GM19238 (cell line): Measurements from ENCODE around the gene AFM.
A peak's percentile ranks its signal among the peaks of the same experiment; 100 is the strongest.

Source experiments
- DNase-seq: peaks from one replicate; pipeline ENCODE4 v3.0.0; 2011; ENCODE audit warnings: low spot score; ENCODE audit not compliant: insufficient read length

The AFM gene, protein sequence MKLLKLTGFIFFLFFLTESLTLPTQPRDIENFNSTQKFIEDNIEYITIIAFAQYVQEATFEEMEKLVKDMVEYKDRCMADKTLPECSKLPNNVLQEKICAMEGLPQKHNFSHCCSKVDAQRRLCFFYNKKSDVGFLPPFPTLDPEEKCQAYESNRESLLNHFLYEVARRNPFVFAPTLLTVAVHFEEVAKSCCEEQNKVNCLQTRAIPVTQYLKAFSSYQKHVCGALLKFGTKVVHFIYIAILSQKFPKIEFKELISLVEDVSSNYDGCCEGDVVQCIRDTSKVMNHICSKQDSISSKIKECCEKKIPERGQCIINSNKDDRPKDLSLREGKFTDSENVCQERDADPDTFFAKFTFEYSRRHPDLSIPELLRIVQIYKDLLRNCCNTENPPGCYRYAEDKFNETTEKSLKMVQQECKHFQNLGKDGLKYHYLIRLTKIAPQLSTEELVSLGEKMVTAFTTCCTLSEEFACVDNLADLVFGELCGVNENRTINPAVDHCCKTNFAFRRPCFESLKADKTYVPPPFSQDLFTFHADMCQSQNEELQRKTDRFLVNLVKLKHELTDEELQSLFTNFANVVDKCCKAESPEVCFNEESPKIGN

DNA sequence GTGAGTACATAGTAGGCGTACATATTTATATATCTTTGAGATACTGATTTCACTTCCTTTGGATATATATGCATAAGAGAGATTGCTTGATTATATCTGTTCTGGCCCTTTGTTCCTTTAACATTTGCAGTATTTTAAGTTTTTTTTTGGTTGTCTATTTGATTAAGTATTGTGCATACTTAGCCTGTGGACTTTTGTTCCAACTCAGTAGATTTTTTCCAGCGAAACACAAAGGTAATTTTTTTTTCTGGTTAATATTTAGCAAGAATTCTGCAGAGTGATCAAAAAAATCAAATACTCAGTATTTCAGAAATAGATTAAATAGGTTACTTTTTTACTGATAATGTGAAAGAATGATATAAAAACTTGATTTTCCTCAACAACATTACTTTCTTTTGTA, at the start of gene AFM:
Gene AFM (plus strand): TSS at position 388 of the 400 bp plus-strand sequence. CDS start 31 bp downstream, outside the sequence.
- DNase-seq: no peak

DNA sequence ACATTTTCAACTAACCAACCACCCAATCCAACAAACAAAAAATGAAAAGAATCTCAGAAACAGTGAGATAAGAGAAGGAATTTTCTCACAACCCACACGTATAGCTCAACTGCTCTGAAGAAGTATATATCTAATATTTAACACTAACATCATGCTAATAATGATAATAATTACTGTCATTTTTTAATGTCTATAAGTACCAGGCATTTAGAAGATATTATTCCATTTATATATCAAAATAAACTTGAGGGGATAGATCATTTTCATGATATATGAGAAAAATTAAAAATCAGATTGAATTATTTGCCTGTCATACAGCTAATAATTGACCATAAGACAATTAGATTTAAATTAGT, 49.8 kb upstream of the AFM start:
- no peak for DNase-seq

DNA sequence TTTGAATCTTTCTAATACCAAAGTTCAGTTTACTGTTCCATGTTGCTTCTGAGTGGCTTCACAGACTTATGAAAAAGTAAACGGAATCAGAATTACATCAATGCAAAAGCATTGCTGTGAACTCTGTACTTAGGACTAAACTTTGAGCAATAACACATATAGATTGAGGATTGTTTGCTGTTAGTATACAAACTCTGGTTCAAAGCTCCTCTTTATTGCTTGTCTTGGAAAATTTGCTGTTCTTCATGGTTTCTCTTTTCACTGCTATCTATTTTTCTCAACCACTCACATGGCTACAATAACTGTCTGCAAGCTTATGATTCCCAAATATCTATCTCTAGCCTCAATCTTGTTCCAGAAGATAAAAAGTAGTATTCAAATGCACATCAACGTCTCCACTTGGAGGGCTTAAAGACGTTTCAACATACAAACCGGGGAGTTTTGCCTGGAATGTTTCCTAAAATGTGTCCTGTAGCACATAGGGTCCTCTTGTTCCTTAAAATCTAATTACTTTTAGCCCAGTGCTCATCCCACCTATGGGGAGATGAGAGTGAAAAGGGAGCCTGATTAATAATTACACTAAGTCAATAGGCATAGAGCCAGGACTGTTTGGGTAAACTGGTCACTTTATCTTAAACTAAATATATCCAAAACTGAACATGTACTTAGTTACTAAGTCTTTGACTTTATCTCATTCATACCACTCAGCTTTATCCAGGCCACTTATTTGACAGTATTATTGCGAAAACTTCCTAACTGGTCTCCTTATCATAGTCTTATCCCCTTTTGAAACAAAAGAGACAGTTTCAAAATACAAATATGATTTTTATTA, 49.2 kb upstream of the AFM start:
- no peak for DNase-seq

DNA sequence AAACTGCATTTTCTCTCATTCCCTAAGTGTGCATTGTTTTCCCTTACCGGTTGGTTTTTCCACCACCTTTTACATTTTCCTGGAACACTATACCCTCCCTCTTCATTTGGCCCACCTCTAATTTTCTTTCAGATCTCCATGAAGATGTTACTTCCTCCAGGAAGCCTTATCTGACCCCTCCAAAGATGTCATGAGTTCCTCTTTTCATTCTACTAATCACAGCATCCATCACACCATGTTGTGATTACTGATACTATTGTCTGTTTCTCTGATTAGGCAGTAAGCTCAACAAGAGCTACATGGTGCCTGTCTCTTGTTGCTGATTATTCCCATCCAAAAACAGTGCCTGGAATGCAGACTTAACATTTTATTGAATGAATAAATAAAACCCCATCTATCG, 48.4 kb upstream of the AFM start:
- no peak for DNase-seq

DNA sequence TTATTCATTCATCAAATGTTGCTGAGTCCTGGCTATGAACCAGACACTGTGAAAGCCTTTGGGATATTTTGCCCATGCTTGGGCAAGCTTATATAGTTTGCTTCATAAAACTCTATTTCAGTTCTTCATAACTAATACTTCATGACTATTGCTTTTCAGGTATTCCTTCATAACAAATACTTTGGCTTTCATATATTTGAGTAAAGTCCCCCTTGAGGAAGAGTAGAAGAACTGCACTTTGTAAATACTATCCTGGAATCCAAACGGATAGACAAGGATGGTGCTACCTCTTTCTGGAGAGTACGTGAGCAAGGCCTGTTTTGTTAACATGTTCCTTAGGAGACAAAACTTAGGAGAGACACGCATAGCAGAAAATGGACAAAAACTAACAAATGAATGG, 47.2 kb upstream of the AFM start:
- DNase-seq: no peak

DNA sequence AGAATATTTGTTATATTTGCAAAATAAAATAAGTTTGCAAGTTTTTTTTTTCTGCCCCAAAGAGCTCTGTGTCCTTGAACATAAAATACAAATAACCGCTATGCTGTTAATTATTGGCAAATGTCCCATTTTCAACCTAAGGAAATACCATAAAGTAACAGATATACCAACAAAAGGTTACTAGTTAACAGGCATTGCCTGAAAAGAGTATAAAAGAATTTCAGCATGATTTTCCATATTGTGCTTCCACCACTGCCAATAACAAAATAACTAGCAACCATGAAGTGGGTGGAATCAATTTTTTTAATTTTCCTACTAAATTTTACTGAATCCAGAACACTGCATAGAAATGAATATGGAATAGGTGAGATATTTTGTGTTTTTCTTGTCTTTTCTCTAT, 45.6 kb upstream of the AFM start, which contains the start of gene AFP:
Gene AFP (plus strand): TSS at position 238 of the 400 bp plus-strand sequence. CDS start 42 bp downstream, at position 280.
- DNase-seq: no peak

DNA sequence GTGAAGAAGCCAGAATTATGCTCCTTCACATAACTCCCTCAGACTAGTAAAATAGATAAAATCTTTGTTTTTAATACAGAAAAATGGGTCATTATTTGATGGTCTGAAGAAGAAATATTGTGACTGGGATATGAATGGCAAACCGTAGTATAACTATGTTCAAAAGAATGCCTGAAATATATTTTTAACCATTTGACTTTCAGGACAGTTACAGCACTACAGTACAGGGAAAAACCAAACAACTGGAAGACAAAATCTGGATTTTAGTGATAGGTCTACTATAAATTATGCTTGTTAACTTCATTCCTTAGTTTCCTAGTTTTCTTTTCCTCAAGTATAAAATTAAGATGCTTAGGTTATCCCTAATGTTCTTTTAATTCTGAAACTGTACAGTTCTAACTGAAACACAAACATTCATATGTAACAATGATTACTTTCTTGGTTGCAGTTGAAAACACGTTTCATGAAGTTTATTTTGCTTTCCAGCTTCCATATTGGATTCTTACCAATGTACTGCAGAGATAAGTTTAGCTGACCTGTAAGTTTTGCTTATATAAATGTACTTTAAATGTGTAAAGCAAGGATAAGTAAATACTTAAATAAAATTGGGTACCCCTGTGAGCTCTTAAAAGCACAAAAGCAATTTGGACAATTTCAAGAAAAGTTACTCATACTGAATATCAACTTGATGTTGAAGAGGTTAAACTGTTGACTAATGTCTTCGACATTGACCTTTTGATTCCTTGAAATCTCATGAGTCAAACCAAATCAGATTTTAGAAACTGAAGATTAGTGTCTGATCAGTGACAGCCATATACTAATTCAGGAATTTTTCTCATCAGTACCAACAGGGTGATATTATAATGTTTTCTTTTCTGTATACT, 44.6 kb upstream of the AFM start:
- no peak for DNase-seq

DNA sequence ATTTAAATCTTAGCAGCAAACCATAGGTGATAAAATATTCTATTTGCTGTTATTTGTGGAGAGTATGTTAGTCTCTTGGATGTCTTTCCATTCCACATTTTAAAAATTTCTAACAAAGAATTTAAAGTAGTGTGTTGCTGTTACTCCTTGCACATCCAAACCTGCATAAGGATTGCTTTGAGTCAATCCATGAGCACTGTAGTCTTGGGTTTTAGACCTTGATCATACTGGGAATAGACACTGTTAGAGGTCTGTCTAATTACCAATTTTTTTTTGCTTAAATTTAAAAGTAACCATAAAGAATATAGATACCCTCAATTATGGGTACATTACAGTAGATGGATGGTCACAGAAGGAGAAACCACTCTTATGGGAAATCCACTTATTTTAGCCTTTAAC, 44.0 kb upstream of the AFM start:
- DNase-seq: no peak

DNA sequence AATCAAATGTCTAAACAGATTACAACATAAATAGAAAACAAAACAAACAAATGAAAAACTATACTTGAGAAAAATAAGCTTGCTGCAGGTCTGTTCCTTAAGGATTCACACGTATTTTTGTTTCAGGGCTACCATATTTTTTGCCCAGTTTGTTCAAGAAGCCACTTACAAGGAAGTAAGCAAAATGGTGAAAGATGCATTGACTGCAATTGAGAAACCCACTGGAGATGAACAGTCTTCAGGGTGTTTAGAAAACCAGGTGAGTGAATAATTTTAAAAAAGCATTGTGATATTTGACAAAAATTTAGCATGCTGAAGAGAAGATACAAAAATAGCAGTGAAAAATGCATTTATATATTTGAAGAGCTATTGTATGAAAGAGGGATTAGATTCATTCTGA, 43.5 kb upstream of the AFM start:
- no peak for DNase-seq

DNA sequence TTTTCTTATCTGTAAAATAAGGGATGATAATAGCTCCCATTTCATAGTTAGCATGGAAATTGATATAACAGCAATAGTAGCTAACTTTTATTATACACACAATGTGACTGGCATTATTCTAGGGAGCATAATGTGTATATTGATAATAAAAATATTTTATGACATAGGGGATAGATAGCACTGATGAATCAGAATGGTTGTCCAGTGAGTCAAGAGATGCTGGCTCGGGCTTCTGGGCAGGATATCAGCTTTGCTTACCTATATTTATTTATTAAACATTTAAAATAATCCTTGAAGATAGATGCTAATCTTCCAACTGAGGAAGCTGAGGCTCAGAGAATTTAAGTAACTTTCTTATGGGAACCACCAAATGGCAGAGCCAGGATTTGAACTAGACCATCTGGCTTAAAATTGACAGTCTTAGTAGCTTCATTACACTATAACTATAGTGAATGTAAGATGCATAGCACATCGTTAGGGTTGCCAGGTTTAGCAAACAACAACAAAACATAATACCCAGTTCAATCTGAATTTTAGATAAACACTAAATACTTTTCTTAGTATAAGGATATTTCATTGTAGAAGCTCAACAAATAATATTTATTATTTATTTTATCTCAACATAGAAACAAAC, 42.8 kb upstream of the AFM start:
- no peak for DNase-seq

DNA sequence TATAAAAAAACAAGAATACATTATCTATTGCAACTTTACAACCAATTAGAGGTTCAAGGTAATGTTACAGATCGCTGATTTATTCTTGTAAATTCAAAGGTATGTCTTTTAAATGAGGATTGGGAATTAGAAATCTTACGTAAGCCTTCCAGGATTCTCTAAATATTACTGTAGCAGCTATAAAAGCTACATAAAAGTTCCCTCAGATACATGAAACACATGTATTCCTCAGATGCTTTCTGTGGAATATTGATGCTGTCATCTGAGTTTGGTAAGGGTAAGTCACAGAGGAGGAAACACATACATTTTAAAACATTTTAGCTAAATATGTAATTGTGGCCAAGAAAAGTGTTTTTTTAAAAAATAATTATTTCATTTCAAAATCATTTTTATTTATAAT, 42.1 kb upstream of the AFM start:
- DNase-seq: no peak

DNA sequence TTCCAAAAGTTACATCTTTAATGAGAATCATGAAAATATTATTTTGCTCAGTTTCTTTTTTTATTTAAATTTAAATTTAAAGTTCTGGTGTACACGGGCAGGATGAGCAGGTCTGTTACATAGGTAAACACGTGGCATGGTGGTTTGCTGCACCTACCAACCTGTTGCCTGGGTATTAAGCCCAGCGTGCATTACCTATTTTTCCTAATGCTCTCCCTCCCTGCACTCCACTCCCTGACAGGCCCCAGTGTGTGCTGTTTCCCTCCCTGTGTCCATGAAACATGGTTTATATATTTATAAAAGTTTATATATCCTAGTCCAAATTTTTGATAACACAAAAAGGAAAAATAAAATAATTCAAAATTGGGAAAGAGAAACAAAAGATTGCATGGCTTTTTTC, 41.6 kb upstream of the AFM start:
- no peak for DNase-seq

DNA sequence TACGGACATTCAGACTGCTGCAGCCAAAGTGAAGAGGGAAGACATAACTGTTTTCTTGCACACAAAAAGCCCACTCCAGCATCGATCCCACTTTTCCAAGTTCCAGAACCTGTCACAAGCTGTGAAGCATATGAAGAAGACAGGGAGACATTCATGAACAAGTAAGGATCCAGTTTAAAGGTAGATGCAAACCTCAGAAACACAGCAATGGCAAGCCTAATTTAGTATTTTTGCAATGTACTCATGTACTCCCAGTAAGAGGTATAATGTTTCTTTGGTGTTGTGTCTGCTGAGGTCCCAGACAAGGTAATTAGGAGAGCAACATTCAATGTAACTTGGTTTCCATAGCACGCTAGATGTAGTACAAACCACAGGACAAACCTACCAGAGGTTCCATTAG, 40.9 kb upstream of the AFM start:
- DNase-seq: no peak

DNA sequence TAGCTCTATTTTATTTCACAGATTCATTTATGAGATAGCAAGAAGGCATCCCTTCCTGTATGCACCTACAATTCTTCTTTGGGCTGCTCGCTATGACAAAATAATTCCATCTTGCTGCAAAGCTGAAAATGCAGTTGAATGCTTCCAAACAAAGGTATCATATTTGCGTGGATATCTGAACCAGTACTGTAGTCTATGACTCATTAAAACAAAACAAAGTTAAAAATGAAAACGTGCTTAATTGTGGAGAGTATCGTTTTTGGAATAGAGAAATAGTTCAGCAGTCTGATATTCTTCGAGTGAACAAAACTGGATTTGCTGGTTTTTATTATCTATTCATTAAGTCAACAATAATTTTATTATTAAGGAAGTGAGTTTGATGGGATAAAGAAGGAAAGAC, 39.3 kb upstream of the AFM start:
- DNase-seq: no peak

DNA sequence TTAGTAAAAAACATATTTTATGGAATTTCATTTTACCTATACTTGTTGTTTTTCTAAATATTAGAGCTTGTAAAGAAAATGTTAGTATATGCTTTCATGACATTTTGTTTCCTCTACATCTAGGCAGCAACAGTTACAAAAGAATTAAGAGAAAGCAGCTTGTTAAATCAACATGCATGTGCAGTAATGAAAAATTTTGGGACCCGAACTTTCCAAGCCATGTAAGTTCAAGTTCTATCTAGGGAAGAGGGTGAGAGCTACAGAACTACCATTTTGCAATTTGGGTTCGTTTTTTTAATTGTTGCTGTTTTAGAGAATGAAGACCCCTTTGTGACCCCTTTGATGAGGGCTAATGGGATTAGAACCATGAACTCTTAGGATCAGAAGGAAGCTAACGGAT, 38.3 kb upstream of the AFM start:
- DNase-seq: no peak

DNA sequence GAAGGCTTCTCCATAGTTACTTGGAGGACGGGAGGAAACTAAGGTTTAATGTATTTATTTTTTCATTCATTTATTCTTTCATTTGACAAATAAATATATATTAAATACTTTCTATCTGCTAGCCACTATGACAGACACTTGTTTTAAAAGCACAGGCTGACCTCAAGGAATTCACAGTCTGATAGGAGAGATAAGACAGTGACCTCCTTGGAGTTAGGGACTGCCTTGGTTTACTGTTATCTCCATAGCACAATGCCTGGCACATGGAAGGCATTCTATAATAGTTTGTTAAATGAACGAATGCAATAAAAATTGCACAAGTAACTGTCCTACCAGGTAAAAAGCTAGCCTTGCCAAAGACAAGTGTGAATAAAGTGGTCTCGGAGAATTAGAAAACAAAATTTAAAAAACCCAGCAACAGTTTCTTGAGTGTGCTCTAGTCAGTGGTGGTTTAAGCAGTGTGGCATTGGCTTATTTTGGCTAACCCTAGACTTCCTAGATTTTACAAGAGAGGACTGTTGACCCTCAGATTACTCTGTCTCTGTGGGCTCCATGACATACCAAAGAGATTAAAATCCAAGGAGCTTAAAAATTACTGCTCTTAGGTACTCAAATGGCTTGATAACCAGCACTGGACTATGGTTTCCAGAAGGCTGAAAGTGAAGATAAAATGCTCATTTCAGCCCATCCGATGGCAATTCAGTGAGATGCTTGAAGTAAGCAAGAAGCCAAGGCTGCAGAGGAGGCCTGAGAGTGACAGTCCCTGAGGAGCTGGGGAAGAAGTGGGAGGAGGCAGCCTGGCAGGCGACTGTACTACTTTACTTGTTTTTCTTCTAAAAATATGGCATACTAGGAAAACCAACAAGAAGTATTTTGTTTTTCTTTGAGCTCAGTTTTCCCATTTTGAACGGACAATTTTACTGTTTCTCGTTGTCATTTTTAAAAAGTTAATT, 35.9 kb upstream of the AFM start:
- no peak for DNase-seq

DNA sequence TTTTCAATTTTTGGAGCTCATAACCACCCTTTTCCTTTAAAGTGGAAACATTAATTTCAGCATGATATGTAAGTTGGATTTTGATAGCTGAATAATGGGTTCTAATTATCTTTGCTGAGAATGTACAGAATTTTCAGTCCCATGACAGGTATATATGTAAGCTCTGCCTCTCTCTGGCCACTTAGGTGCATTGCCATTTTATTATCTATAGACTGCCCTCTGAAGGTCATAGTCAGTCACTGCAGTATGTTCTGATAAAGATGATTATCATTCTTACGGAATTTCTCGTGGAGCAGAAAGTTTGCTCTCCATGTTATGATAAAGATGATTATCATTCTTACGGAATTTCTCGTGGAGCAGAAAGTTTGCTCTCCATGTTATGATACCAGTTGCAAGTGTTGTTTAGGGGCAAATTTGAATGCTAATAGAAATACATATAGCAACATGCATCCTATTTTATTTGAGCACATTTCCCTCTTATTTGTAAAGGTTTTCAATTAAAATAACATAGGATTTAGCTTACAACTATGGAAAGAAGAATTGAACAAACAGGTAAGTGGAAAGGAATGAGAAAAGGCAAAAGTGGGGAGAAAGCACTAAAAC, 35.1 kb upstream of the AFM start:
- peak; percentile 10 for DNase-seq

DNA sequence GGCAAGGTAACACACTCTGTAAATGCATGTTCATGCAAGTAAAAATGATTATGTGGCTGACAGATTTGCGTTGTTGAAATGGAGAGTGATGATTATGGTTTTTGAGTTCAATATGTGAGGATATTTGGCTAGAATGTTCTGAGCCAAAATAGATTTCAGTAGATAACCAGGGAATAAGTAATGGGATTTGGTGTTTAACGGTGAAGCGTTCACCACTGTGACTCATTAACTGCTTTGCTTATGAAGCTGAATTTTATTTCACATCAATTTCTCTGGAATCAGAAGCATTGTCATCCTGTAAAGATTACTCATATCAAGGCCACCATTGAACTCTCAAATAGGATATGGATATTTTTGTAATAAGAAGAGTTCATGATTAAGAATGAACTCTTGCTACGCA, 33.9 kb upstream of the AFM start:
- no peak for DNase-seq
